ENCODE data around the gene CEP250.
"Not testable (repeated sequence)": the region's sequence is repeated elsewhere in the genome, so short reads cannot be mapped to it uniquely, and the experiment has no call there.

The CEP250 gene

GRCh38 chr20:35527122-35527769 is 71.8 kb downstream of the CEP250 start:
- no peak for DNase-seq

- DNase-seq: no peak
Measured at GRCh38 chr20:35529552-35529951, 74.2 kb downstream of the CEP250 start, which contains the start of gene C20orf173. Gene C20orf173 (minus strand): TSS chr20:35529652. CDS start chr20:35529373, 279 bp downstream.

- DNase-seq: no peak
Measured at GRCh38 chr20:35539756-35540212, 84.4 kb downstream of the CEP250 start.

GRCh38 chr20:35541118-35541782 is 85.9 kb downstream of the CEP250 start:
- no peak for DNase-seq

- peak; percentile 99 for DNase-seq
Measured at GRCh38 chr20:35541783-35542662, 86.6 kb downstream of the CEP250 start, which contains the start of gene ERGIC3. Gene ERGIC3 (plus strand): TSS chr20:35542078. CDS start chr20:35542098, 20 bp downstream.

GRCh38 chr20:35542990-35543389 is 87.6 kb downstream of the CEP250 start:
- no peak for DNase-seq

- DNase-seq: no peak
Measured at GRCh38 chr20:35544436-35544835, 89.0 kb downstream of the CEP250 start.

- DNase-seq: not testable (repeated sequence)
Measured at GRCh38 chr20:35544941-35545340, 89.5 kb downstream of the CEP250 start.

GRCh38 chr20:35546127-35546526 is 90.7 kb downstream of the CEP250 start:
- DNase-seq: no peak

GRCh38 chr20:35547329-35547728 is 91.9 kb downstream of the CEP250 start:
- no peak for DNase-seq

GRCh38 chr20:35551503-35551902 is 96.1 kb downstream of the CEP250 start:
- DNase-seq: no peak

GRCh38 chr20:35552914-35553313 is 97.5 kb downstream of the CEP250 start:
- no peak for DNase-seq

GRCh38 chr20:35555461-35555860 is 100.1 kb downstream of the CEP250 start:
- not testable (repeated sequence) for DNase-seq

GRCh38 chr20:35555951-35556645 is 100.7 kb downstream of the CEP250 start:
- DNase-seq: no peak

GRCh38 chr20:35556871-35557270 is 101.5 kb downstream of the CEP250 start:
- DNase-seq: no peak

GRCh38 chr20:35558451-35558850 is 103.1 kb downstream of the CEP250 start:
- no peak for DNase-seq

- no peak for DNase-seq
Measured at GRCh38 chr20:35559042-35559693, 103.8 kb downstream of the CEP250 start.

- DNase-seq: no peak
Measured at GRCh38 chr20:35560105-35560511, 104.7 kb downstream of the CEP250 start.

GRCh38 chr20:35560541-35560940 is 105.1 kb downstream of the CEP250 start:
- DNase-seq: no peak

GRCh38 chr20:35561268-35561667 is 105.9 kb downstream of the CEP250 start:
- no peak for DNase-seq

GRCh38 chr20:35561671-35562070 is 106.3 kb downstream of the CEP250 start:
- DNase-seq: no peak

- DNase-seq: no peak
Measured at GRCh38 chr20:35562541-35563110, 107.2 kb downstream of the CEP250 start.

All from activated CD4-positive, CD25-positive, alpha-beta regulatory T cell treated with anti-CD3 and anti-CD28 coated beads, Interleukin-2, amount 50 U/mL, for 72 hours (primary cell).